Loucy (cell line): Measurements from ENCODE around the gene EARS2.

Experiments
- EZH2phosphoT487 ChIP-seq: fragments of 200-600 bp; IDR thresholded peaks from 2 replicates; pipeline ENCODE4 v1.6.1; 2018; ENCODE audit warnings: antibody characterized with exemption, mild to moderate bottlenecking, moderate library complexity, borderline replicate concordance
- TF ChIP-seq, protein P1 (sequence below): fragments of 200-600 bp; sonication (generic); conservative IDR thresholded peaks from 2 replicates; pipeline ENCODE4 v1.5.1; 2014; ENCODE audit warnings: mild to moderate bottlenecking, antibody characterized with exemption, low read length

DNA sequence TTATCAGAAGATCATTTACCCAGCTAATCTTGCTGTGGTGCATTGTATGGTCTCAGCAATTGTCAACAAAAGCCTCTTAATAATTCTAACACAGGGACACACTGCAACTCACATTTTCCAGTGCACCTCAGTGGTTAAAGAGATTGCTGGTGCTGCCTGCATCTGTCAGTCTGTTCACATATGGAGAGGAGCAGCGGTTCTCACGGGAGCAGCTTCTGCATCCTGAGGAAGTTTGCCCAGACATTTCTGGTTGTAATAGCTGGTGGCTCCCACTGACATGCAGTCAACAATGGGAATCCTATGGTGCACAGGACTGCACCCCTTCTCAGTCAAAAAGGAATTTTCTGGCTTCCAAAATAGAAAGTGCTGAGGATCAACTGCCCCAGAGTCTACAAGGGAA lies 54.7 kb downstream of the EARS2 start:
- TF ChIP-seq, protein P1, sequence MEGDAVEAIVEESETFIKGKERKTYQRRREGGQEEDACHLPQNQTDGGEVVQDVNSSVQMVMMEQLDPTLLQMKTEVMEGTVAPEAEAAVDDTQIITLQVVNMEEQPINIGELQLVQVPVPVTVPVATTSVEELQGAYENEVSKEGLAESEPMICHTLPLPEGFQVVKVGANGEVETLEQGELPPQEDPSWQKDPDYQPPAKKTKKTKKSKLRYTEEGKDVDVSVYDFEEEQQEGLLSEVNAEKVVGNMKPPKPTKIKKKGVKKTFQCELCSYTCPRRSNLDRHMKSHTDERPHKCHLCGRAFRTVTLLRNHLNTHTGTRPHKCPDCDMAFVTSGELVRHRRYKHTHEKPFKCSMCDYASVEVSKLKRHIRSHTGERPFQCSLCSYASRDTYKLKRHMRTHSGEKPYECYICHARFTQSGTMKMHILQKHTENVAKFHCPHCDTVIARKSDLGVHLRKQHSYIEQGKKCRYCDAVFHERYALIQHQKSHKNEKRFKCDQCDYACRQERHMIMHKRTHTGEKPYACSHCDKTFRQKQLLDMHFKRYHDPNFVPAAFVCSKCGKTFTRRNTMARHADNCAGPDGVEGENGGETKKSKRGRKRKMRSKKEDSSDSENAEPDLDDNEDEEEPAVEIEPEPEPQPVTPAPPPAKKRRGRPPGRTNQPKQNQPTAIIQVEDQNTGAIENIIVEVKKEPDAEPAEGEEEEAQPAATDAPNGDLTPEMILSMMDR: no peak
- TF ChIP-seq EZH2phosphoT487: no peak
